Mesenchymal stem cell (in vitro differentiated cells and primary cell): ENCODE results near the gene MYO19.

Experiments used
- DNase-seq: peaks from one replicate; pipeline ENCODE4 v3.0.0-alpha.2; 2013
- H2AFZ ChIP-seq: one replicate; pipeline ENCODE4 v1.6.1; 2013; ENCODE audit warnings: low read depth, mild to moderate bottlenecking, control low read depth, inconsistent platforms, low read length, moderate library complexity
- H2AK5ac ChIP-seq: 2 replicates; pipeline ENCODE4 v1.6.1; 2013; ENCODE audit warnings: low read length, moderate library complexity, mild to moderate bottlenecking, inconsistent platforms; ENCODE audit not compliant: severe bottlenecking
- H2BK120ac ChIP-seq: one replicate; pipeline ENCODE4 v1.6.1; 2013; ENCODE audit warnings: low read depth, mild to moderate bottlenecking, inconsistent platforms, low read length, moderate library complexity
- H2BK12ac ChIP-seq, 2 experiments: one replicate each; pipeline ENCODE4 v1.6.1; 2013; ENCODE audit warnings: inconsistent platforms in 2 of 2, low read length in 2 of 2, mild to moderate bottlenecking in 2 of 2, moderate library complexity in 2 of 2, control low read depth in 1 of 2
- H2BK15ac ChIP-seq: one replicate; pipeline ENCODE4 v1.6.1; 2013; ENCODE audit warnings: mild to moderate bottlenecking, low read depth, inconsistent platforms; ENCODE audit not compliant: poor library complexity, severe bottlenecking
- H2BK5ac ChIP-seq: 2 replicates; pipeline ENCODE4 v1.6.1; 2013; ENCODE audit warnings: low read depth, mild to moderate bottlenecking, low read length, control low read depth, inconsistent platforms; ENCODE audit not compliant: poor library complexity, severe bottlenecking
- H3K14ac ChIP-seq, 2 experiments: one replicate each; pipeline ENCODE4 v1.6.1; 2013; ENCODE audit warnings: inconsistent platforms in 2 of 2, low read length in 2 of 2, control low read depth in 1 of 2, mild to moderate bottlenecking in 1 of 2, moderate library complexity in 1 of 2
- H3K18ac ChIP-seq, 2 experiments: one replicate each; pipeline ENCODE4 v1.6.1; 2013; ENCODE audit warnings: inconsistent platforms in 2 of 2, low read length in 2 of 2, control low read depth in 1 of 2, low read depth in 1 of 2, mild to moderate bottlenecking in 1 of 2
- H3K23ac ChIP-seq, 2 experiments: one replicate each; pipeline ENCODE4 v1.6.1; 2013; ENCODE audit warnings: inconsistent platforms in 2 of 2, low read length in 2 of 2, mild to moderate bottlenecking in 2 of 2, moderate library complexity in 2 of 2, control low read depth in 1 of 2
- H3K27ac ChIP-seq: 2 replicates; pipeline ENCODE4 v1.5.1; 2013; ENCODE audit warnings: mild to moderate bottlenecking, moderate library complexity, low read length, control low read depth, inconsistent platforms; ENCODE audit not compliant: poor library complexity, severe bottlenecking
- H3K27me3 ChIP-seq, 2 experiments: 2 replicates each; pipeline versions ENCODE4 v1.6.1 to v1.7.0; 2013; ENCODE audit warnings: low read length in 2 of 2, mild to moderate bottlenecking in 2 of 2, moderate library complexity in 2 of 2, control low read depth in 1 of 2, inconsistent platforms in 1 of 2; ENCODE audit not compliant: control insufficient read depth in 1 of 2, insufficient read depth in 1 of 2
- H3K36me3 ChIP-seq, 2 experiments: 2 replicates each; pipeline versions ENCODE4 v1.6.1 to v1.7.0; 2013; ENCODE audit warnings: low read length in 2 of 2, control low read depth in 1 of 2, inconsistent platforms in 1 of 2, low read depth in 1 of 2, mild to moderate bottlenecking in 1 of 2; ENCODE audit not compliant: insufficient read depth in 2 of 2, control insufficient read depth in 1 of 2
- H3K4ac ChIP-seq, 2 experiments: one replicate each; pipeline ENCODE4 v1.6.1; 2013; ENCODE audit warnings: inconsistent platforms in 2 of 2, low read length in 2 of 2, mild to moderate bottlenecking in 2 of 2, moderate library complexity in 2 of 2, control low read depth in 1 of 2, low read depth in 1 of 2
- H3K4me1 ChIP-seq: 2 replicates; pipeline ENCODE4 v1.6.1; 2013; ENCODE audit warnings: low read depth, low read length, control low read depth; ENCODE audit not compliant: control insufficient read depth, insufficient read depth
- H3K4me2 ChIP-seq: 2 replicates; pipeline ENCODE4 v1.6.1; 2013; ENCODE audit warnings: low read length, mild to moderate bottlenecking, inconsistent platforms; ENCODE audit not compliant: poor library complexity, severe bottlenecking
- H3K4me3 ChIP-seq, 2 experiments: 2 replicates each; pipeline versions ENCODE4 v1.5.1 to v1.7.0; 2013; ENCODE audit warnings: low read length in 2 of 2, mild to moderate bottlenecking in 2 of 2, control low read depth in 1 of 2, low read depth in 1 of 2; ENCODE audit not compliant: insufficient read depth in 1 of 2
- H3K79me1 ChIP-seq: replicated peaks from 2 replicates; pipeline ENCODE4 v1.6.1; 2013; ENCODE audit warnings: mild to moderate bottlenecking, control low read depth, low read length, inconsistent platforms; ENCODE audit not compliant: poor library complexity, severe bottlenecking
- H3K9ac ChIP-seq: 2 replicates; pipeline ENCODE4 v1.7.0; 2013; ENCODE audit warnings: mild to moderate bottlenecking, low read length, moderate library complexity
- H3K9me3 ChIP-seq: 2 replicates; pipeline ENCODE4 v1.7.0; 2013; ENCODE audit warnings: mild to moderate bottlenecking, low read length; ENCODE audit not compliant: control insufficient read depth
- H4K8ac ChIP-seq: one replicate; pipeline ENCODE4 v1.6.1; 2013; ENCODE audit warnings: inconsistent platforms, mild to moderate bottlenecking, low read length, moderate library complexity
- H4K91ac ChIP-seq: one replicate; pipeline ENCODE4 v1.6.1; 2013; ENCODE audit warnings: mild to moderate bottlenecking, low read length, inconsistent platforms
- WGBS: methylation state at CpG from one replicate; pipeline ENCODE4 v1.1.7; 2013; ENCODE audit warnings: mixed read lengths; 5-methylcytosine and 5-hydroxymethylcytosine counted together

MYO19 gene

GRCh38 chr17:36576793-36577192 is 42.1 kb upstream of the MYO19 start:
- no peak overlapping the region for H3K23ac ChIP-seq
- H3K27ac ChIP-seq: no peak overlapping the region
- no peak overlapping the region for H2BK120ac ChIP-seq
- no peak overlapping the region for H2BK12ac ChIP-seq
- H3K18ac ChIP-seq: no peak overlapping the region
- H4K91ac ChIP-seq: no peak overlapping the region
- H2BK5ac ChIP-seq: no peak overlapping the region
- no peak overlapping the region for H3K4me3 ChIP-seq
- H2AK5ac ChIP-seq: no peak overlapping the region
- no peak overlapping the region for H3K14ac ChIP-seq
- H3K9ac ChIP-seq: no peak overlapping the region
- H3K27me3 ChIP-seq: no peaks in the 10 kb centered on the region
- H3K9me3 ChIP-seq: no peaks in the 10 kb centered on the region
- DNase-seq: no peak
- no peak overlapping the region for H3K4me2 ChIP-seq
- no peak overlapping the region for H3K4ac ChIP-seq
- peaks cover 3% of the 10 kb centered on the region for H3K4me1 ChIP-seq
- peaks cover 33 to 82% of the 10 kb centered on the region in 2 experiments for H3K36me3 ChIP-seq
- 100% methylated on average over 2 of the region's 2 CpGs for WGBS
- H4K8ac ChIP-seq: no peak overlapping the region
- H2BK15ac ChIP-seq: no peak overlapping the region
- peaks cover 14% of the 10 kb centered on the region for H3K79me1 ChIP-seq
- H2AFZ ChIP-seq: no peak overlapping the region

DNA sequence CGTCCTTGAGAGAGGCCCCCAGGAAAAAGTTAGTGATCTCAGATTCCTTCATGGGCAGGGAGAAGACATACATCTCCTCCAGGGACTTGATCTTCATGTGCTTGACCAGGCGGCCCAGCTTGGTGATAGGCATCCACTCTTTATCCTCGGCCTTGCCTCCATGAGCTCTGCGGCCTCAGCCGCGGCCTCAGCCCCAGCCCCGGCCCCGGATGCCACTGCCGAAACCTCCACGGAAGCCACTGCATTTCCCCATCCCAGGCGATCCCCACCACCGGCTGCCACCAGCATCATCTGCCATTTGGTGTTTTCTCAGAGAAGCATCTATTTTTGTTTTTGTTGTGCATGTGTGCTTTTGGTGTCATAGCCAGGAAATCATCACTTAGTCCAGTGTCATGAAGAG is 40.4 kb upstream of the MYO19 start:
- Histone ChIP-seq H3K27me3 (no peaks in the 10 kb centered on the region), H3K27ac (no peak overlapping the region), H4K8ac (no peak overlapping the region), H3K23ac (no peak overlapping the region), H2AK5ac (no peak overlapping the region), H2BK15ac (no peak overlapping the region), H3K36me3 (peaks cover 35 to 81% of the 10 kb centered on the region in 2 experiments), H3K4me1 (peaks cover 3% of the 10 kb centered on the region), H3K4ac (no peak overlapping the region), H3K14ac (no peak overlapping the region), H2BK5ac (no peak overlapping the region), H2BK120ac (no peak overlapping the region), H3K9me3 (no peaks in the 10 kb centered on the region), H4K91ac (no peak overlapping the region), H3K4me2 (no peak overlapping the region), H3K9ac (no peak overlapping the region), H3K79me1 (peaks cover 14% of the 10 kb centered on the region), H2BK12ac (no peak overlapping the region), H3K18ac (no peak overlapping the region), H3K4me3 (no peak overlapping the region), H2AFZ (no peak overlapping the region)
- 96% methylated on average over 12 of the region's 12 CpGs for WGBS
- DNase-seq: no peak

- Histone ChIP-seq H3K4me2 (no peak overlapping the region), H3K4ac (no peak overlapping the region), H3K4me1 (peaks cover 7% of the 10 kb centered on the region), H4K91ac (no peak overlapping the region), H3K14ac (no peak overlapping the region), H2BK15ac (no peak overlapping the region), H3K23ac (no peak overlapping the region), H2BK12ac (no peak overlapping the region), H2AFZ (no peak overlapping the region), H3K27ac (peak overlapping the region; percentile 29), H3K27me3 (no peaks in the 10 kb centered on the region), H3K18ac (no peak overlapping the region), H3K4me3 (no peak overlapping the region), H3K9ac (no peak overlapping the region), H2BK5ac (no peak overlapping the region), H3K9me3 (no peaks in the 10 kb centered on the region), H2BK120ac (no peak overlapping the region), H3K79me1 (peaks cover 8% of the 10 kb centered on the region), H2AK5ac (no peak overlapping the region), H3K36me3 (peaks cover 32 to 87% of the 10 kb centered on the region in 2 experiments), H4K8ac (no peak overlapping the region)
- DNase-seq: no peak
- 88% methylated on average over 3 of the region's 4 CpGs for WGBS
These were observed 31.4 kb upstream of the MYO19 start for GRCh38 chr17:36566081-36566480.

- WGBS: 99% methylated on average over 2 of the region's 3 CpGs
- H3K79me1 ChIP-seq: peaks cover 4% of the 10 kb centered on the region
These were observed 18.8 kb upstream of the MYO19 start for GRCh38 chr17:36553459-36553858.

More at GRCh38 chr17:36553459-36553858, 18.8 kb upstream of the MYO19 start:
- no peak for DNase-seq
- H3K4me1 ChIP-seq: peaks cover 6% of the 10 kb centered on the region
- no peak overlapping the region for H2BK5ac ChIP-seq
- H3K9me3 ChIP-seq: no peaks in the 10 kb centered on the region
- H3K27ac ChIP-seq: no peak overlapping the region
- H3K14ac ChIP-seq: no peak overlapping the region
- H2AFZ ChIP-seq: no peak overlapping the region
- H2BK15ac ChIP-seq: no peak overlapping the region
- no peak overlapping the region for H3K4me2 ChIP-seq
- H2AK5ac ChIP-seq: no peak overlapping the region
- no peak overlapping the region for H3K9ac ChIP-seq
- no peaks in the 10 kb centered on the region for H3K27me3 ChIP-seq
- H3K23ac ChIP-seq: no peak overlapping the region
- H3K18ac ChIP-seq: no peak overlapping the region
- H4K91ac ChIP-seq: no peak overlapping the region
- no peak overlapping the region for H2BK120ac ChIP-seq
- H3K36me3 ChIP-seq: peaks cover 17 to 64% of the 10 kb centered on the region in 2 experiments
- H3K4ac ChIP-seq: no peak overlapping the region
- no peak overlapping the region for H3K4me3 ChIP-seq
- H2BK12ac ChIP-seq: no peak overlapping the region
- H4K8ac ChIP-seq: no peak overlapping the region
